HCT116 (cell line): ENCODE measurements around the gene MACC1.

Source experiments
- CEBPB ChIP-seq: IDR thresholded peaks from 2 replicates; pipeline ENCODE4 v1.6.1; 2012; ENCODE audit warnings: low read depth
- CTCF ChIP-seq, 3 experiments: fragments of 200-600 bp in 1 of 3; sonication (generic) in 1 of 3; IDR thresholded peaks in 2 of 3; conservative IDR thresholded peaks in 1 of 3; 2 replicates each; pipeline ENCODE4 v1.5.1; 2012 to 2017; ENCODE audit warnings: low read depth in 2 of 3, low read length in 2 of 3, antibody characterized with exemption in 1 of 3, borderline replicate concordance in 1 of 3, control low read depth in 1 of 3, mild to moderate bottlenecking in 1 of 3, mixed read lengths in 1 of 3, mixed run types in 1 of 3, moderate library complexity in 1 of 3; ENCODE audit not compliant: insufficient read depth in 1 of 3
- EZH2 ChIP-seq: fragments of 200-600 bp; sonication (generic); IDR thresholded peaks from 2 replicates; pipeline ENCODE4 v1.6.1; 2017; ENCODE audit warnings: antibody characterized with exemption, mixed run types
- SIN3A ChIP-seq: IDR thresholded peaks from 2 replicates; pipeline ENCODE4 v1.6.1; 2012; ENCODE audit warnings: low read depth
- SP1 ChIP-seq: IDR thresholded peaks from 2 replicates; pipeline ENCODE4 v1.6.1; 2012; ENCODE audit warnings: low read depth
- YY1 ChIP-seq: IDR thresholded peaks from 2 replicates; pipeline ENCODE4 v1.6.1; 2011; ENCODE audit warnings: low read length, low read depth, moderate library complexity, mild to moderate bottlenecking; ENCODE audit not compliant: insufficient replicate concordance; ENCODE audit errors: extremely low read depth

GRCh38 chr7:20264623-20265022 lies 47.4 kb upstream of the MACC1 start:
- TF ChIP-seq CTCF (IDR thresholded peaks at IDR 0.05 in 2 of 3, conservative IDR thresholded peaks at IDR 0.05 in 1 of 3; ENCODE audit: borderline replicate concordance in 1 of 3, insufficient read depth in 1 of 3, low read depth in 2 of 3, low read length in 2 of 3) (no peak), EZH2 (no peak), YY1 (no peak), SIN3A (no peak), SP1 (no peak), CEBPB (no peak)
